ENCODE data around the gene INSR.

DNA sequence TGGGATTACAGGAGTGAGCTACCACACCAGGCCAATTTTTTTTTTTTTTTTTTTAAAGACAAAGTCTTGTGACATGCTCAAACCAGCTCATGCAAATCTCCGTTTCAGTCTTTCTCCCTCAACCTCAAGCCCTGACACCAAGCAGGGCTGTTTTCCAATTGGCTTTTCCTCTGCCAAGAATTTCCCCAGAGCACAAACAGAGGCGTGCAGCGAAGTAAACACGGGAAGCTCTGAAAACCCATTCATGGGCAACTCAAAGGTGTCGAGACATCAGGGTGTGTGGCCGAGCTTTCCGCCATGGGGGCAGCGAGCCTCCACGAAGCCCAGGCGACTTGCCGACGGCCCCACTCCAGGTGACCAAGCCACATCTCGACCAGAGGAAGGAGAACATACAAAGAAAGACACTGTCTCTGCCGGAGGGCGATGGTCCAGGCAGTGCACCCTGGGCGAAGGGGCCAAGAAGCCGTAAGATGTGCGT lies 70.0 kb downstream of the INSR start:
- TF ChIP-seq SRF (IDR thresholded peaks at IDR 0.05; ENCODE audit: low read depth, low read length) (no peak), EZH2 (IDR thresholded peaks at IDR 0.05; ENCODE audit: low read depth, low read length, severe bottlenecking) (no peak), RFX5 (IDR thresholded peaks at IDR 0.05; ENCODE audit: borderline replicate concordance, low read depth, low read length) (no peak), CEBPB (IDR thresholded peaks at IDR 0.05; ENCODE audit: low read depth, low read length) (no peak), POLR2AphosphoS5 (IDR thresholded peaks at IDR 0.05; ENCODE audit: low read depth, low read length) (no peak), GABPA (IDR thresholded peaks at IDR 0.05; ENCODE audit: borderline replicate concordance, insufficient read depth, low read length) (no peak)
- TF ChIP-seq, protein P1, sequence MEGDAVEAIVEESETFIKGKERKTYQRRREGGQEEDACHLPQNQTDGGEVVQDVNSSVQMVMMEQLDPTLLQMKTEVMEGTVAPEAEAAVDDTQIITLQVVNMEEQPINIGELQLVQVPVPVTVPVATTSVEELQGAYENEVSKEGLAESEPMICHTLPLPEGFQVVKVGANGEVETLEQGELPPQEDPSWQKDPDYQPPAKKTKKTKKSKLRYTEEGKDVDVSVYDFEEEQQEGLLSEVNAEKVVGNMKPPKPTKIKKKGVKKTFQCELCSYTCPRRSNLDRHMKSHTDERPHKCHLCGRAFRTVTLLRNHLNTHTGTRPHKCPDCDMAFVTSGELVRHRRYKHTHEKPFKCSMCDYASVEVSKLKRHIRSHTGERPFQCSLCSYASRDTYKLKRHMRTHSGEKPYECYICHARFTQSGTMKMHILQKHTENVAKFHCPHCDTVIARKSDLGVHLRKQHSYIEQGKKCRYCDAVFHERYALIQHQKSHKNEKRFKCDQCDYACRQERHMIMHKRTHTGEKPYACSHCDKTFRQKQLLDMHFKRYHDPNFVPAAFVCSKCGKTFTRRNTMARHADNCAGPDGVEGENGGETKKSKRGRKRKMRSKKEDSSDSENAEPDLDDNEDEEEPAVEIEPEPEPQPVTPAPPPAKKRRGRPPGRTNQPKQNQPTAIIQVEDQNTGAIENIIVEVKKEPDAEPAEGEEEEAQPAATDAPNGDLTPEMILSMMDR (IDR thresholded peaks at IDR 0.05; ENCODE audit: control extremely low read depth in 1 of 3, insufficient read depth in 1 of 3, low read depth in 1 of 3, low read length in 3 of 3): no peak

All from H1 (cell line).